Ammon's horn (tissue), 1 donor: Measurements from ENCODE around the gene FRK.
A peak's percentile ranks its signal among the peaks of the same experiment; 100 is the strongest.

ENCODE experiments used
- DNase-seq: peaks from one replicate; pipeline ENCODE4 v3.0.0-alpha.2; 2016; ENCODE audit warnings: low spot score

Gene FRK

DNA sequence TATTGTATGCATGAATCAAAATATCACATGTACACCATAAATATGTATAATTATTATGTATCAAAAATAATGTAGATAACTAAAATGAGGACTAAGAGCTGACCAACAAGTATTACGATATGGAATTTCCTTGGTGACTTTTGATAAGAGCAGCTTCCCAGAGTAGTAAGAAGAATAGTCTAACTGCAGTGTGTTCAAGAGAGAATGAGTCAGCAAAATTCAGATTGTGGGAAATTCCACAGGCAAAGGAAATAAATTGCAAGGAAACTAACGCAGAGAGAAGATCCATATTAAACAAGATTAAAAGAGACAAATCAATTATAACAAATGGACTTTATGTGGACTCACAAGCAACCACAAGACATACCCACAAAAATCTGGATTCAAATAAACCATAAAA is 26.4 kb downstream of the FRK start:
- DNase-seq, result peak; percentile 35

DNA sequence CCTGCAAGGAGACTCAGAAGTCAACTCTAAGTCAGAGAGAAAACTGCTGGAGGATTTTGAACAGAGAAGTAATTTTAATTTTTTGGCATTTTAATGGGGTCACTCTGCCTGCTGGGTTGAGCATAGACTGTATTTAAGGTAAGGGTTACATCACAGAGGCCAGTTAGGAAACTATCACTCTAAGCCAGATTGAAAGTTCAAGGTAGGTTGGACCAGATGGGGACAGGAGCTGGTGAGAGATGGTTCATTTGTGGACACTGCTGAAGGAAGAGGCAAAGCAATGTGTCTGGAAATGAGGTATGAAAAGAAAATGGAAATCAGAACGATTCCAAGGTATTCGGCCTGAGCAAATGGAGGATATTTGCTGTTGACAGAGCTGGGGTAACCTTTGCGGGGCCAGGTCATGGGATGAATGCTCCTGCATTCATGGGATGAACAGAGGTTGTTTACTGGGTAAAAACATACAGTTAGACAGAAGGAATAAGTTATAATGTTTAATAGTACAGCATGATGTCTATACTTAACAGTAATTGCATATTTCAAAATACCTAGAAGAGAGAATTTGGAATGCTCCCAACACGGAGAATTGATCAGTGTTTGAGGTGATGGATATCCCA is 26.9 kb downstream of the FRK start:
- DNase-seq, result no peak

DNA sequence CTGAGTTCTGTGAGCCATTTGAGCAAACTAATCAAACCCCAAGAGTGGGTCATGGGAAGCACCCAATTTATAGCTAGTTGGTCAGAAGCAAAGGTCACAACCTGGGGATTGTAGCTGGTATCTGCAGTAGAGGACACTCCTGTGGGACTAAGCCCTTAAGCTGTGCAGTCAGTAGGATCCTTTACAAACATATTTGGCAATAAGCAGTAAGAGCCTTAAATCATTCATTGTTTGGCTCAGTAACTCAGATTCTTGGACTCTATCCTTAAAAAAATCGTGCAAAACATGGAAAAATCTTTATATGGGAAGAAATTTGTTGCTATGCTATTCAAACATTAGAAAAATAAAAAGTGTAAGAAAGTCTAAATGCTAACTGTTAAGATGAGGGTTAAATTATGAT is 29.9 kb downstream of the FRK start:
- no peak for DNase-seq

GRCh38 chr6:116029535-116029934 is 31.2 kb downstream of the FRK start:
- DNase-seq, result no peak

- DNase-seq, result no peak
Observed at GRCh38 chr6:116028233-116028632, 32.5 kb downstream of the FRK start.

DNA sequence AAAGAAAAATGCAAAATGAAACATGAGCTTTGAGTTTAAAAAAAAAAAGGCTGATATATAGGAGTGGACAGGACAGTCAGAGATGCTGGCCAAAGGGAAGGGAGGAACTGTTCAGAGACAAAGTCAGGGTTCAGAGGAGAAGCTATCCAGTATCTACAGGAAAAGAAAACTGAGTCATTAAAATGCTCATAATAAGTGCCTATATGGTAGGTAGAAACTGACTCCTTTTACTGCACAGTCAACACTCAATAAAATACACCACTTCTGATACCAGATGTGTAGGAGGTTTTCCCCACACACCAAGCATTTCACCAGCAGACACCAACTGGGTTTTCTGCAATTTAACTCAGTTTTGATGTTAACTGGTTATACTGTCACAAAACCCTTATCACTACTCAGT is 32.9 kb downstream of the FRK start:
- no peak for DNase-seq

- no peak for DNase-seq
Observed at GRCh38 chr6:116025405-116025804, 35.3 kb downstream of the FRK start.

DNA sequence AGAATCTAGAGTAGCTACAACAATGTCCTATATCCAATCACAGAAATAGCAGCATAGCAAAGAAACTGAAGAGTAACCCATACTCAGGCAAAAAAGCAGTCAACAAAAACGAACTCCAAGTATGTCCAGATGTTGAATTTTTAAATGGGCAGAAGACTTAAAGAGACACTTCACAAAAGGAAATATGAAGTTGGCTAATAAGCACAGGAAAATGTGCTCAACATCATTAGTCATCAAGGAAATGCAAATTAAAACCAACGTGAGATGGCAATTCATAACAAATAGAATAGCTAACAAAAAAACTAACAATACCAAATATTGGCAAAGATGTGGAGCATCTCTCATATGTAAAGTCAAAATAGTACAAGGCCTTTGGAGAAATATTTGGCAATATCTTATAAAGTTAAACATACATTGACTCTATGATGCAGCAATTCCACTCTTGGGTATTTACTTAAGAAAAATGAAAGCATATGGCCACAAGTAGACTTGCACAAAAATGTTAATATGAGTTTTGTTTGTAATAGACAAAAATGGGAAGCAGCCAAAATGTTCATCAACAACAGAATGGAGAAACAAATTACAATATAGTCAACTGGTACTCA is 37.7 kb downstream of the FRK start:
- DNase-seq, result no peak

GRCh38 chr6:116020738-116021137 is 40.0 kb downstream of the FRK start:
- no peak for DNase-seq

GRCh38 chr6:116019428-116019827 is 41.3 kb downstream of the FRK start:
- no peak for DNase-seq

- DNase-seq, result no peak
Observed at GRCh38 chr6:116018976-116019375, 41.7 kb downstream of the FRK start.

DNA sequence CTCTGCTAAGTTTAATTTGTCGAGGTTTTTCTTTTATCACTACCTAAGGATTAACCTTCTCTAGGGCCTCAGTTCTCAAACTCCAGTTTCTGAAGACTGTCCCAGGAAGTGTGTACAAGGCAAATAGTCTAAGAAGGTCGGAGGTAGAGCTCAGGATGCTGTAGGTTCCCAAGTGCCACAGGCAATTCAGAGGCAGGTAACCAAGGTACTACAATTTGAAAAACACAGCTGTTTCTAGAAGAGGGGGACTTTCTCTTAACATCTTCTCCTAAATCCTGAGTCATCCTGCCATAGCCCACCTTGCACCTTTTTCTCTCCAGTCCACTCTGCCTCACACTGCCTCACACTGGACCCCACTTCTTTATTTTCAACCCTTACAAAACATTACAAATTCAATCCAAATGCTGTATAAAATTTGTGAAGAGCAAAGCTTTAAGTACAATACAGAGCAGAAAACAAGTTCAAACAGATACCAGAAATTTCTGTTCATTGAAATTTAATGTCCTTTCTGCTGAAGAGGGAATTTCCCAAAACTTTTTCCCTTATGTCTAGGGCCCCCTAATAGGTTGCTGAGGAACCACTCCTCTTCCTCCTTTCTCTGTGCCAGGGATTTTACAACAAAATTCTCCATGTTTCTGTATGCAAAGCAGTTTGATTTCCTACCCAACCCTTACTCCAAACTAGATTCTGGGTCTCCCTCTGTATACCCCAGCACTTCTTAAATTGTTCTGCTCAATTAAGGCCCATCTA is 43.0 kb downstream of the FRK start:
- no peak for DNase-seq

- DNase-seq, result peak; percentile 58
Observed at GRCh38 chr6:116016846-116017545, 43.7 kb downstream of the FRK start.

GRCh38 chr6:116015983-116016382 is 44.7 kb downstream of the FRK start:
- no peak for DNase-seq

- DNase-seq, result no peak
Observed at GRCh38 chr6:116015561-116015960, 45.1 kb downstream of the FRK start.

- DNase-seq, result no peak
Observed at GRCh38 chr6:116012951-116013350, 47.7 kb downstream of the FRK start.

DNA sequence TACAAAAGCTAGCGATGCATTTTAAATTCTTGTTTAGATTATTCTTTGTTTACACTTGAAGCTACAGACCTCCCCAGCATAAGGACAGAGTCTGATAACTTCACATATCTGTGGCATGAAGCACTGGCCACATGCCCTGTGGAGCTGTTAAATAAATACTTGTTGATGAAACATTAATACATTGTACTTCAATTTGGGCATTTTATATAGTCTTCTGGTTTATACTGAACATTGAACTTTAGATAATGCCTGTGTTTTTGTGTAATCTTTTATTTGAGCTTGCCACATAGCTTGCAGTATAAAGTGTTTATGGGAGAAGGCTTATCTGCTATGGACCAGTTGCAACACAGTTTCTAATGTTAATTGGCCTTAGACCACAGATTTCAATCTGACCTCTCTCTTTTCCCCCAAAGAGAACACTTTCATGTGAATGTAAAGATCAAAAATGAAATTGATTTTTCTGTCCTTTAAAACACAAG is 48.2 kb downstream of the FRK start:
- no peak for DNase-seq

GRCh38 chr6:116011520-116011919 is 49.2 kb downstream of the FRK start:
- DNase-seq, result no peak

DNA sequence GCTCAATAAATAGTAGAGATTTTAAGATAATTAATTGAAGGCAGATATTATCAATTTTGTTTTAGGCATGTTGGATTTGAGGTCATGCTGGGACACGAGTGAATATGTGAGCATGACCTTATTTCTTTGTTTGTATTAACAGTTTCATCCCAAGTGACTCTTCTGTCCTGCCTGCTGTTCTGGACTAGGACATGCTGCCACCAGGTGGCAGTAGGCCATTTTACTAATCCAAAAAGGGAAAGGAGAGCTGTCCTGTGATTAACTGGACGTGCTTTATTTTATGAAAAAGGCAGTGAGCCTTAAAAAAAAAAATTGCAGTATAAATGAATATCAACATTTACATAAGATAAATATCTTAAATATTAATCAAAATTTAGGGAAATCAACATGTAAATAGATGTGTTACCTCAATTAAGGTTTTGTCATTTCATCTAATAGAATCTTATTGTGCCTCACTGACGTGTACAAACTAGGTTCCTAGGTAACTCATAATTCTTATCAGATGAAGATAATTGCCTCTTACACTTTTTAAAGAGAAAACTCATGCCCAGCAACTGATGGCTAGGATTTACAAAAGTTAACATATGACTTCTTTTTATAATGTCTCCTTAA is 49.8 kb downstream of the FRK start:
- peak; percentile 90 for DNase-seq

DNA sequence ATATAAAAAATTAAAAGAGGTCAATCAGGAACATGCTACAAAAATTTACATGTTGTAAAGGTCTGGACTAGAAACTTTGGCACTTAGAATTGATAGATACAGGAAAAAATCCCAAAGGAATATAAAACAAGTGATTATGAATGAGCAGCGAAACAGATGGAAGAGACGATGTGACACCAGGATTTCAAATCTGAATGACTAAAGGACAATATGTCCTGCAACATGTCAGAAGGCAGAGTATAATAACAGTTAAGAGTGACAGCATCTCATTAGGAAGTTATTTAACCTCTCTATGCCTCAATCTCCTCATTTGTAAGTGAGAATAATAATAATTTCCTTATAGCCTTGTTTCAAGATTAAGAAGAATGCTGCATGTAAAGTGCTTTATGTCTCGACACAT is 50.3 kb downstream of the FRK start:
- peak; percentile 47 for DNase-seq

DNA sequence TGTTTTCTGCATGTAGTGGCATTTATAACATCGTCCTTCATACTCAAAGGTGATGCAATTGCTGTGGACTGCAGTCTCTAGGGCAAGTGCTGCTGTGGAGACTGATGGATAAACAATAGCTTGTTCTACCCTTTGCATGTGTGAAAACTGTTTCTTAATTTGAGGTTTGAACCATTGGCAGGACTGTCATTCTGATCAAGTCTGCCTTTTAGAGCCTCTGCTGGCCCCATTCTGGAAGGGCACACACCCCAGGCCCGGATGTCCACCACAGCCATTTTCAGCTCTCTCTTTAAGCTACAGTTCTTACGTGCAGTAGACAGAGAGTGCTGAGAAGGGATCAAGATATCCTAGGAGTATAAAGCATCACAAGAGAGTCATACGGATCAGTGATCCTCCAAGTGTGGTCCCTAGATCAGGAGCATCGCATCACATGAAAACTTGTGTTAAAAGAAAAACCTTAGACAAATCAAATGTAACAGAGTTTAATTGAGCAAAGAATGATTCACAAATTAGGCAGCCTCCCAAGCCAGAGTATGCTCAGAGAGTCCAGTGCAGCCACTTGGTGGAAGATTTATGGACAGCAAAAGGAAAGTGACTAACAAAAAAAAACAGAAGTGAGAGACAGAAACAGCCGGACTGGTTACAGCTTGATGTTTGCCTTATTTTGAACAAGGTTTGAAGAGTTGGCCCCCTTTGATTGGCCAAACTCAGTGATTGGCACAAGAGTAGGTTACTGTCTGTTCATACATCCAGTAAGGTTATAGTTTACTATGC is 52.0 kb downstream of the FRK start:
- peak; percentile 40 for DNase-seq
